GM12878 (cell line): ENCODE measurements around the gene GBX1. TPM values are rescaled to one million over a fixed set of nuclear protein-coding genes. Genes with fewer than 3 reads are reported as not detected.

ENCODE experiments used
- ATAC-seq: fragments of 200-7000 bp; cut with Tn5 transposase; 3 replicates; pipeline ENCODE4 v1.9.1; 2020; ENCODE audit warnings: mild to moderate bottlenecking, moderate library complexity
- BruUV-seq: library from RNA; stranded (reverse); fragments of 400-500 nt; replicated peaks from 2 replicates; lab custom pipeline; 2021; lab: Mats Ljungman, UMichigan
- CTCF ChIA-PET: fragments of 300-600 bp; sonication (Branson Sonifier 250); formaldehyde crosslinking; extraction: SDS; loops from one replicate; lab custom pipeline; 2021; ENCODE audit warnings: inconsistent platforms; lab: Yijun Ruan, JAX
- POLR2A ChIA-PET: fragments of 350-600 bp; formaldehyde crosslinking; extraction: SDS; loops from one replicate; lab custom pipeline; 2021; ENCODE audit warnings: inconsistent platforms; lab: Charles Lee
- RAD21 ChIA-PET: fragments of 300-600 bp; sonication (Branson Sonifier 250); formaldehyde crosslinking; loops from one replicate; lab custom pipeline; 2023; ENCODE audit warnings: antibody characterized with exemption; ENCODE audit not compliant: unreplicated experiment; lab: Charles Lee
- SMC1A ChIA-PET: fragments of 300-600 bp; sonication (Branson Sonifier 250); formaldehyde crosslinking; loops from one replicate; lab custom pipeline; 2023; ENCODE audit not compliant: unreplicated experiment, uncharacterized antibody; lab: Charles Lee
- DNase-seq: peaks from one replicate; pipeline ENCODE4 v3.0.0-alpha.2; 2011; ENCODE audit warnings: low read depth, low spot score
- FAIRE-seq: peaks from 3 replicates; lab custom pipeline; 2011; peaks lifted over from hg19 to GRCh38; lab: Jason Lieb, UNC
- H2AFZ ChIP-seq: 2 replicates; pipeline ENCODE4 v1.6.0; 2011; ENCODE audit warnings: low read depth, low read length, control low read depth; ENCODE audit not compliant: control insufficient read depth
- H3K27ac ChIP-seq: 2 replicates; pipeline ENCODE4 v1.5.1; 2011; ENCODE audit warnings: control low read depth; ENCODE audit not compliant: control insufficient read depth, insufficient read depth
- H3K27me3 ChIP-seq, 2 experiments: replicated peaks in 1 of 2; 2 replicates each; pipeline versions ENCODE4 v1.6.0 to v1.6.1; 2011; ENCODE audit warnings: low read length in 1 of 2; ENCODE audit not compliant: control insufficient read depth in 2 of 2, insufficient read depth in 2 of 2
- H3K36me3 ChIP-seq, 2 experiments: 2 replicates each; pipeline ENCODE4 v1.5.1; 2011; ENCODE audit warnings: low read length in 1 of 2; ENCODE audit not compliant: control insufficient read depth in 2 of 2, insufficient read depth in 2 of 2
- H3K4me1 ChIP-seq: 2 replicates; pipeline ENCODE4 v1.6.1; 2011; ENCODE audit warnings: mild to moderate bottlenecking, low read length, moderate library complexity, mixed read lengths; ENCODE audit not compliant: control insufficient read depth, insufficient read depth
- H3K4me2 ChIP-seq: 2 replicates; pipeline ENCODE4 v1.6.0; 2011; ENCODE audit warnings: control low read depth; ENCODE audit not compliant: control insufficient read depth, insufficient read depth
- H3K4me3 ChIP-seq: fragments of 200-600 bp; sonication (generic); 2 replicates; pipeline ENCODE4 v1.5.1; 2016
- H3K79me2 ChIP-seq: 2 replicates; pipeline ENCODE4 v1.6.0; 2011; ENCODE audit warnings: low read length; ENCODE audit not compliant: control insufficient read depth, insufficient read depth
- H3K9ac ChIP-seq: 2 replicates; pipeline ENCODE4 v1.8.0; 2011; ENCODE audit warnings: low read length, control low read depth, mixed read lengths; ENCODE audit not compliant: control insufficient read depth, insufficient read depth
- H3K9me3 ChIP-seq: replicated peaks from 3 replicates; pipeline ENCODE4 v1.5.1; 2011; ENCODE audit warnings: mild to moderate bottlenecking, low read length; ENCODE audit not compliant: control insufficient read depth, insufficient read depth
- H4K20me1 ChIP-seq: 2 replicates; pipeline ENCODE4 v1.6.0; 2011; ENCODE audit not compliant: control insufficient read depth, insufficient read depth
- BCL3 ChIP-seq: IDR thresholded peaks from 2 replicates; pipeline ENCODE4 v1.6.1; 2011; ENCODE audit warnings: borderline replicate concordance, low read depth, mild to moderate bottlenecking, moderate library complexity, low read length; ENCODE audit not compliant: insufficient read depth, poor library complexity, severe bottlenecking
- CBX5 ChIP-seq: sonication (generic); IDR thresholded peaks from 2 replicates; pipeline ENCODE4 v1.6.1; 2016; ENCODE audit warnings: low read depth, moderate library complexity, mild to moderate bottlenecking, inconsistent platforms
- CREM ChIP-seq: IDR thresholded peaks from 2 replicates; pipeline ENCODE4 v1.6.1; 2014; ENCODE audit warnings: antibody characterized with exemption, low read depth
- GABPA ChIP-seq: IDR thresholded peaks from 2 replicates; pipeline ENCODE4 v1.6.1; 2014; ENCODE audit warnings: antibody characterized with exemption, low read depth, mild to moderate bottlenecking, inconsistent platforms
- HCFC1 ChIP-seq: fragments of 150-350 bp; IDR thresholded peaks from 2 replicates; pipeline ENCODE4 v1.6.1; 2014; ENCODE audit warnings: low read length
- HDGF ChIP-seq: fragments of 450-650 bp; IDR thresholded peaks from 2 replicates; pipeline ENCODE4 v1.6.1; 2016; ENCODE audit warnings: antibody characterized with exemption
- JUND ChIP-seq: IDR thresholded peaks from 2 replicates; pipeline ENCODE4 v1.6.1; 2012; ENCODE audit warnings: low read depth, mild to moderate bottlenecking, low read length, improper control_type of control experiment, moderate library complexity
- MYC ChIP-seq: IDR thresholded peaks from 2 replicates; pipeline ENCODE4 v1.6.1; 2011; ENCODE audit warnings: mild to moderate bottlenecking, low read length, moderate library complexity, inconsistent platforms; ENCODE audit not compliant: insufficient read depth, insufficient replicate concordance, insufficient read length, severe bottlenecking
- PKNOX1 ChIP-seq: fragments of 450-650 bp; IDR thresholded peaks from 2 replicates; pipeline ENCODE4 v1.6.1; 2016; ENCODE audit warnings: mild to moderate bottlenecking
- RAD21 ChIP-seq: IDR thresholded peaks from 2 replicates; pipeline ENCODE4 v1.6.1; 2011; ENCODE audit warnings: mild to moderate bottlenecking, low read depth, low read length, moderate library complexity; ENCODE audit not compliant: insufficient read depth
- STAT3 ChIP-seq: IDR thresholded peaks from 2 replicates; pipeline ENCODE4 v1.6.1; 2011; ENCODE audit warnings: low read depth, low read length, improper control_type of control experiment
- TARDBP ChIP-seq: IDR thresholded peaks from 2 replicates; pipeline ENCODE4 v1.6.1; 2016; ENCODE audit warnings: borderline replicate concordance
- TCF7 ChIP-seq: IDR thresholded peaks from 2 replicates; pipeline ENCODE4 v1.6.1; 2014; ENCODE audit warnings: antibody characterized with exemption, borderline replicate concordance
- ZBTB11 ChIP-seq: fragments of 450-650 bp; formaldehyde crosslinking; IDR thresholded peaks from 2 replicates; pipeline ENCODE4 v1.5.0; 2022; ENCODE audit warnings: mild to moderate bottlenecking, missing genetic modification characterization
- ZNF687 ChIP-seq: fragments of 450-650 bp; IDR thresholded peaks from 2 replicates; pipeline ENCODE4 v1.6.1; 2017; ENCODE audit warnings: mild to moderate bottlenecking, moderate library complexity
- ZSCAN29 ChIP-seq: fragments of 450-650 bp; IDR thresholded peaks from 2 replicates; pipeline ENCODE4 v1.6.1; 2017; ENCODE audit warnings: mild to moderate bottlenecking, moderate library complexity
- WGBS: methylation state at CpG from one replicate; pipeline ENCODE4 v1.1.6; 2016; ENCODE audit warnings: low lambda C conversion rate; ENCODE audit not compliant: insufficient replicate concordance, insufficient coverage; ENCODE audit errors: missing lambda C conversion rate; 5-methylcytosine and 5-hydroxymethylcytosine counted together
- in situ Hi-C: fragments of 300-500 bp; cut with MboI; formaldehyde crosslinking; loops from 9 replicates; pipeline ENCODE4 v1.14.3; 2018; ENCODE audit warnings: mixed read lengths
- intact Hi-C: fragments of 100-400 bp; cut with micrococcal nuclease; formaldehyde crosslinking; loops from one replicate; pipeline ENCODE4 v1.14.2; 2022; ENCODE audit not compliant: unreplicated experiment
- polyA plus RNA-seq, 11 experiments: library from polyadenylated mRNA; depleted of rRNA in 4 of 11; unstranded in 6 of 11; stranded (reverse) in 5 of 11; fragments of >200 nt; fragmentation: Nextera tagmentation in 4 of 11; fragmentation: Illumina TruSeq in 1 of 11; extraction: Ambion mirVana in 4 of 11; extraction: Trizol in 1 of 11; gene quantifications; 1 replicate in 1 of 11; 2 replicates in 10 of 11; pipeline versions ENCODE4 v1.2.1 to v1.2.3, GENCODE V29; 2011 to 2016; ENCODE audit warnings: inconsistent platforms in 2 of 11, missing spikeins in 2 of 11, low read depth in 1 of 11
- total RNA-seq, 4 experiments: library from RNA; depleted of rRNA in 3 of 4; stranded (reverse); fragments of >200 nt in 3 of 4; fragmentation: Illumina TruSeq in 1 of 4; extraction: Trizol in 1 of 4; gene quantifications; 2 replicates each; pipeline versions ENCODE4 v1.2.1 to v1.2.3, GENCODE V29; 2013 to 2021

Gene GBX1
- total and polyA plus RNA-seq, 10 of the 15 experiments (the other 5 are each of a cell fraction or from before 2014, with no cell fraction given): not detected

- no peak overlapping the region for H3K4me2 ChIP-seq
- H3K9ac ChIP-seq: no peak overlapping the region
- no peak overlapping the region for H2AFZ ChIP-seq
- H3K36me3 ChIP-seq: peaks cover 8 to 18% of the 10 kb centered on the region in 2 experiments; a peak in 3 of 4 replicates
- no TSS peak for BruUV-seq
- no peaks in the 10 kb centered on the region for H3K27me3 ChIP-seq
- no peaks in the 10 kb centered on the region for H4K20me1 ChIP-seq
- in situ Hi-C loops (no loop called here), intact Hi-C loops (no loop called here)
- WGBS: 91% methylated on average over 21 of the region's 22 CpGs
- no peak overlapping the region for H3K27ac ChIP-seq
- no peaks in the 10 kb centered on the region for H3K79me2 ChIP-seq
- CTCF ChIA-PET: interaction anchor here (3.5 kb wide), 1 partner anchor 119 kb away, joined by 41 read pairs; no protein-coding TSS in a partner anchor
- FAIRE-seq (no peak), ATAC-seq (no peak), DNase-seq (no peak)
- RAD21 ChIA-PET: no interaction called here
- SMC1A ChIA-PET: no interaction called here
- POLR2A ChIA-PET: no interaction called here
- no peaks in the 10 kb centered on the region for H3K4me1 ChIP-seq
- no peaks in the 10 kb centered on the region for H3K9me3 ChIP-seq
- H3K4me3 ChIP-seq: no peak overlapping the region
- TF ChIP-seq CBX5: no peak
- no peak for TF ChIP-seq RAD21
- no peak for TF ChIP-seq GABPA
- TF ChIP-seq TCF7: no peak
- no peak for TF ChIP-seq TARDBP
- no peak for TF ChIP-seq BCL3
- TF ChIP-seq JUND: no peak
- no peak for TF ChIP-seq PKNOX1
- no peak for TF ChIP-seq ZNF687
- no peak for TF ChIP-seq MYC
- TF ChIP-seq HCFC1: no peak
- TF ChIP-seq CREM: no peak
- no peak for TF ChIP-seq HDGF
- no peak for TF ChIP-seq STAT3
- no peak for TF ChIP-seq ZBTB11
- TF ChIP-seq ZSCAN29: no peak
Measured at GRCh38 chr7:151125470-151125845, 42.0 kb downstream of the GBX1 start.
